ENCODE results near the gene UMODL1.

UMODL1 gene

GRCh38 chr21:42038826-42039425 is 32.2 kb upstream of the UMODL1 start:
- DNase-seq (ENCODE audit: low read depth in 2 of 2), result no peak

- no peak for DNase-seq (ENCODE audit: low read depth in 2 of 2)
Measured at GRCh38 chr21:42039470-42039901, 31.6 kb upstream of the UMODL1 start.

GRCh38 chr21:42039911-42040351 is 31.2 kb upstream of the UMODL1 start:
- DNase-seq (ENCODE audit: low read depth in 2 of 2), result no peak

- no peak for DNase-seq (ENCODE audit: low read depth in 2 of 2)
Measured at GRCh38 chr21:42040411-42041180, 30.5 kb upstream of the UMODL1 start.

GRCh38 chr21:42041246-42041645 is 29.9 kb upstream of the UMODL1 start:
- DNase-seq (ENCODE audit: low read depth in 2 of 2), result no peak

- no peak for DNase-seq (ENCODE audit: low read depth in 2 of 2)
Measured at GRCh38 chr21:42041711-42042110, 29.4 kb upstream of the UMODL1 start.

- DNase-seq (ENCODE audit: low read depth in 2 of 2), result no peak
Measured at GRCh38 chr21:42042651-42043050, 28.5 kb upstream of the UMODL1 start.

- DNase-seq (ENCODE audit: low read depth in 2 of 2), result no peak
Measured at GRCh38 chr21:42043201-42043895, 27.8 kb upstream of the UMODL1 start.

- no peak for DNase-seq (ENCODE audit: low read depth in 2 of 2)
Measured at GRCh38 chr21:42043961-42044360, 27.2 kb upstream of the UMODL1 start.

GRCh38 chr21:42044871-42045495 is 26.1 kb upstream of the UMODL1 start:
- DNase-seq (ENCODE audit: low read depth in 2 of 2), result no peak

GRCh38 chr21:42047821-42048613 is 23.1 kb upstream of the UMODL1 start:
- no peak for DNase-seq (ENCODE audit: low read depth in 2 of 2)

- DNase-seq (ENCODE audit: low read depth in 2 of 2), result no peak
Measured at GRCh38 chr21:42048870-42049577, 22.1 kb upstream of the UMODL1 start.

GRCh38 chr21:42049578-42050430 is 21.3 kb upstream of the UMODL1 start:
- DNase-seq (ENCODE audit: low read depth in 2 of 2), result no peak

GRCh38 chr21:42051788-42052187 is 19.3 kb upstream of the UMODL1 start:
- DNase-seq (ENCODE audit: low read depth in 2 of 2), result no peak

GRCh38 chr21:42055425-42055824 is 15.7 kb upstream of the UMODL1 start:
- no peak for DNase-seq (ENCODE audit: low read depth in 2 of 2)

GRCh38 chr21:42056468-42056867 is 14.6 kb upstream of the UMODL1 start:
- no peak for DNase-seq (ENCODE audit: low read depth in 2 of 2)

- DNase-seq (ENCODE audit: low read depth in 2 of 2), result no peak
Measured at GRCh38 chr21:42056996-42057689, 14.0 kb upstream of the UMODL1 start.

GRCh38 chr21:42057851-42058437 is 13.2 kb upstream of the UMODL1 start:
- DNase-seq (ENCODE audit: low read depth in 2 of 2), result no peak

GRCh38 chr21:42058631-42059111 is 12.4 kb upstream of the UMODL1 start:
- no peak for DNase-seq (ENCODE audit: low read depth in 2 of 2)
